NOMO-1 (cell line): Measurements from ENCODE around the gene TXLNA.

Experiments used
- DNase-seq, 2 experiments: peaks; one replicate each; lab custom pipeline; 2025; ENCODE audit not compliant: unreplicated experiment in 2 of 2; lab: John Stamatoyannopoulos, UW

Gene TXLNA

GRCh38 chr1:32182060-32182459 lies 2.6 kb downstream of the TXLNA start:
- no peak for DNase-seq

- DNase-seq = no peak
Observed at GRCh38 chr1:32184650-32185049, 5.2 kb downstream of the TXLNA start.

GRCh38 chr1:32186077-32186476 lies 6.6 kb downstream of the TXLNA start:
- no peak for DNase-seq

GRCh38 chr1:32186491-32186890 lies 7.0 kb downstream of the TXLNA start:
- DNase-seq = no peak

- no peak for DNase-seq
Observed at GRCh38 chr1:32187850-32188249, 8.4 kb downstream of the TXLNA start.

- DNase-seq = no peak
Observed at GRCh38 chr1:32192220-32192948, 12.9 kb downstream of the TXLNA start.

GRCh38 chr1:32194984-32195383 lies 15.5 kb downstream of the TXLNA start:
- no peak for DNase-seq

- DNase-seq = no peak
Observed at GRCh38 chr1:32195531-32195930, 16.1 kb downstream of the TXLNA start.

GRCh38 chr1:32195972-32196823 lies 16.7 kb downstream of the TXLNA start:
- DNase-seq = no peak

- DNase-seq = no peak
Observed at GRCh38 chr1:32197074-32197473, 17.6 kb downstream of the TXLNA start.

GRCh38 chr1:32197837-32198236 lies 18.4 kb downstream of the TXLNA start:
- no peak for DNase-seq

GRCh38 chr1:32198237-32199042 lies 19.0 kb downstream of the TXLNA start:
- no peak for DNase-seq

- DNase-seq = no peak
Observed at GRCh38 chr1:32199043-32199716, 19.7 kb downstream of the TXLNA start.

- no peak for DNase-seq
Observed at GRCh38 chr1:32199717-32200072, 20.2 kb downstream of the TXLNA start.

GRCh38 chr1:32200226-32201010 lies 20.9 kb downstream of the TXLNA start, which contains the start of gene CCDC28B:
TSS of gene CCDC28B (plus strand) at chr1:32200595. CDS start at chr1:32201936, 1,341 bp downstream.
- peak; percentile 67 to 73 for DNase-seq

- peak; percentile 50 to 69 for DNase-seq
Observed at GRCh38 chr1:32201011-32201855, 21.8 kb downstream of the TXLNA start.

- no peak for DNase-seq
Observed at GRCh38 chr1:32204943-32205361, 25.5 kb downstream of the TXLNA start.

GRCh38 chr1:32205401-32206370 lies 26.2 kb downstream of the TXLNA start, which contains the start of gene IQCC:
TSS of gene IQCC (plus strand) at chr1:32205671. CDS start at chr1:32205682, 11 bp downstream.
- DNase-seq = peak; percentile 76 to 86
